K562 (cell line): ENCODE data around the gene DMWD. TPM values are rescaled to one million over a fixed set of nuclear protein-coding genes. Genes with fewer than 3 reads are reported as not detected.

Source experiments
- ADNP ChIP-seq: fragments of 200-800 bp; sonication (Bioruptor generic); IDR thresholded peaks from 2 replicates; pipeline ENCODE4 v1.6.1; 2016; ENCODE audit warnings: missing genetic modification characterization, missing compliant biosample characterization
- BCOR ChIP-seq: fragments of 450-650 bp; IDR thresholded peaks from 2 replicates; pipeline ENCODE4 v1.6.1; 2016
- CEBPG ChIP-seq, 3 experiments: fragments of 200-800 bp in 1 of 3; sonication (Bioruptor generic) in 1 of 3; sonication (generic) in 1 of 3; formaldehyde crosslinking in 1 of 3; IDR thresholded peaks in 2 of 3; conservative IDR thresholded peaks in 1 of 3; 2 replicates each; pipeline versions ENCODE4 v1.6.1 to v1.8.0; 2016 to 2022; ENCODE audit warnings: missing compliant biosample characterization in 2 of 3, missing genetic modification characterization in 2 of 3, mild to moderate bottlenecking in 1 of 3, missing genetic modification reagents in 1 of 3
- COPS2 ChIP-seq: fragments of 450-650 bp; conservative IDR thresholded peaks from 2 replicates; pipeline ENCODE4 v1.6.1; 2016; ENCODE audit warnings: mild to moderate bottlenecking, moderate library complexity
- CREB3 ChIP-seq: fragments of 450-650 bp; conservative IDR thresholded peaks from 2 replicates; pipeline ENCODE4 v1.6.1; 2016; ENCODE audit warnings: missing genetic modification characterization, low read depth, mild to moderate bottlenecking, missing compliant biosample characterization, moderate library complexity
- IRF9 ChIP-seq: fragments of 450-650 bp; IDR thresholded peaks from 2 replicates; pipeline ENCODE4 v1.6.1; 2016; ENCODE audit warnings: missing biosample characterization, missing genetic modification characterization
- KDM1A ChIP-seq, 2 experiments: fragments of 450-650 bp; IDR thresholded peaks; 2 replicates each; pipeline ENCODE4 v1.6.1; 2016; ENCODE audit warnings: mild to moderate bottlenecking in 2 of 2
- L3MBTL2 ChIP-seq: fragments of 450-650 bp; IDR thresholded peaks from 2 replicates; pipeline ENCODE4 v1.6.1; 2016; ENCODE audit warnings: mild to moderate bottlenecking, moderate library complexity
- MAFG ChIP-seq: fragments of 450-650 bp; conservative IDR thresholded peaks from 2 replicates; pipeline ENCODE4 v1.6.1; 2016; ENCODE audit warnings: missing genetic modification characterization, missing compliant biosample characterization
- MAFK ChIP-seq: IDR thresholded peaks from 2 replicates; pipeline ENCODE4 v1.6.1; 2011; ENCODE audit warnings: low read length, improper control_type of control experiment
- MECOM ChIP-seq: fragments of 250-450 bp; sonication (Bioruptor Pico); IDR thresholded peaks from 2 replicates; pipeline ENCODE4 v1.8.0; 2022; ENCODE audit warnings: inconsistent platforms
- MIER1 ChIP-seq: fragments of 450-650 bp; IDR thresholded peaks from 2 replicates; pipeline ENCODE4 v1.6.1; 2016; ENCODE audit warnings: antibody characterized with exemption, mild to moderate bottlenecking, low read depth
- MTA1 ChIP-seq: fragments of 450-650 bp; IDR thresholded peaks from 2 replicates; pipeline ENCODE4 v1.6.1; 2017; ENCODE audit warnings: borderline replicate concordance
- NCOR1 ChIP-seq: fragments of 450-650 bp; IDR thresholded peaks from 2 replicates; pipeline ENCODE4 v1.6.1; 2016; ENCODE audit warnings: mild to moderate bottlenecking, moderate library complexity
- NFE2L1 ChIP-seq: fragments of 450-650 bp; IDR thresholded peaks from 2 replicates; pipeline ENCODE4 v1.6.1; 2016; ENCODE audit warnings: missing genetic modification characterization, low read depth, mild to moderate bottlenecking, missing compliant biosample characterization, moderate library complexity, borderline replicate concordance
- NFIC ChIP-seq: fragments of 450-650 bp; IDR thresholded peaks from 2 replicates; pipeline ENCODE4 v1.6.1; 2017; ENCODE audit warnings: mild to moderate bottlenecking, inconsistent platforms
- NFRKB ChIP-seq: fragments of 450-650 bp; IDR thresholded peaks from 2 replicates; pipeline ENCODE4 v1.6.1; 2016; ENCODE audit warnings: low read depth
- NONO ChIP-seq, 2 experiments: fragments of 200-400 bp in 1 of 2; fragments of 450-650 bp in 1 of 2; formaldehyde crosslinking in 1 of 2; IDR thresholded peaks; 2 replicates each; pipeline ENCODE4 v1.6.1; 2017; ENCODE audit warnings: low read depth in 2 of 2, mild to moderate bottlenecking in 2 of 2, moderate library complexity in 2 of 2, low read length in 1 of 2
- PHF8 ChIP-seq: fragments of 200-600 bp; sonication (generic); IDR thresholded peaks from 2 replicates; pipeline ENCODE4 v1.6.1; 2012; ENCODE audit warnings: mixed run types, mild to moderate bottlenecking, inconsistent platforms, low read length, moderate library complexity, borderline replicate concordance
- PKNOX1 ChIP-seq: fragments of 450-650 bp; IDR thresholded peaks from 2 replicates; pipeline ENCODE4 v1.6.1; 2016
- RBM25 ChIP-seq: fragments of 200-400 bp; formaldehyde crosslinking; IDR thresholded peaks from 2 replicates; pipeline ENCODE4 v1.6.1; 2018; ENCODE audit warnings: low read length, low read depth, moderate library complexity; ENCODE audit not compliant: severe bottlenecking
- SIN3B ChIP-seq: fragments of 450-650 bp; IDR thresholded peaks from 2 replicates; pipeline ENCODE4 v1.6.1; 2017; ENCODE audit warnings: low read depth, mild to moderate bottlenecking, moderate library complexity
- SMAD4 ChIP-seq: fragments of 250-450 bp; sonication (Bioruptor Pico); conservative IDR thresholded peaks from 2 replicates; pipeline ENCODE4 v1.8.0; 2021; ENCODE audit warnings: inconsistent platforms, mild to moderate bottlenecking, moderate library complexity
- SMARCE1 ChIP-seq: fragments of 450-650 bp; IDR thresholded peaks from 2 replicates; pipeline ENCODE4 v1.7.1; 2016; ENCODE audit warnings: mild to moderate bottlenecking
- TAF1 ChIP-seq: IDR thresholded peaks from 2 replicates; pipeline ENCODE4 v1.6.1; 2011; ENCODE audit warnings: mild to moderate bottlenecking, low read length, moderate library complexity; ENCODE audit not compliant: insufficient read depth, control insufficient read depth, severe bottlenecking; ENCODE audit errors: extremely low read depth
- ZNF146 ChIP-seq: IDR thresholded peaks from one replicate; pipeline ENCODE4 v1.6.1; 2018; ENCODE audit warnings: missing compliant biosample characterization; ENCODE audit not compliant: unreplicated experiment
- ZNF175 ChIP-seq: fragments of 200-800 bp; sonication (Bioruptor generic); IDR thresholded peaks from 2 replicates; pipeline ENCODE4 v1.6.1; 2016; ENCODE audit warnings: low read depth, mild to moderate bottlenecking, missing genetic modification characterization, missing compliant biosample characterization
- ZNF77 ChIP-seq: fragments of 250-450 bp; sonication (Bioruptor Pico); IDR thresholded peaks from 2 replicates; pipeline ENCODE4 v1.5.0; 2020
- polyA plus RNA-seq, 8 experiments: library from polyadenylated mRNA; depleted of rRNA in 4 of 8; stranded (reverse) in 5 of 8; unstranded in 3 of 8; fragments of >200 nt; fragmentation: Nextera tagmentation in 2 of 8; fragmentation: Illumina TruSeq in 1 of 8; extraction: Ambion mirVana in 2 of 8; extraction: Trizol in 1 of 8; gene quantifications; 2 replicates each; pipeline versions ENCODE4 v1.2.1 to v1.2.3, GENCODE V29; 2011 to 2014; ENCODE audit warnings: inconsistent platforms in 1 of 8, missing spikeins in 1 of 8
- total RNA-seq, 7 experiments: library from RNA; depleted of rRNA in 6 of 7; stranded (reverse); fragments of >200 nt in 6 of 7; fragmentation: Illumina TruSeq in 2 of 7; extraction: Trizol in 2 of 7; gene quantifications; 2 replicates each; pipeline versions ENCODE4 v1.2.1 to v1.2.3, GENCODE V29; 2011 to 2021; ENCODE audit warnings: low replicate concordance in 1 of 7

The DMWD gene
- total and polyA plus RNA-seq, 9 of the 15 experiments (the other 6 are each of a cell fraction or from before 2014, with no cell fraction given) = 4.7 to 54.6 (median 19.0) TPM

GRCh38 chr19:45809643-45810159 is 17.1 kb upstream of the DMWD start (continued):
- TF ChIP-seq CREB3 (tag) (0 out of 2 replicates have a peak, but pooled peaks have one; percentile 24), ZNF175 (CRISPR knock-in tag) (0 out of 2 replicates have a peak, but pooled peaks have one; percentile 26), COPS2 (no peak), NONO (IDR thresholded peaks at IDR 0.05; ENCODE audit: low read depth in 2 of 2, low read length in 1 of 2) (no peak), ADNP (tag) (peak; percentile 44; the same call in 1 of the 2 replicates), NFE2L1 (tag) (peak; percentile 82), MIER1 (no peak), ZNF77 (CRISPR knock-in tag) (no peak), NFIC (peak; percentile 62), PHF8 (peak; percentile 17; the same call in 1 of the 2 replicates), SMAD4 (CRISPR knock-in tag) (0 out of 2 replicates have a peak, but pooled peaks have one; percentile 40), MAFK (peak; percentile 99), TAF1 (peak; percentile 25), SMARCE1 (peak; percentile 89), MECOM (CRISPR knock-in tag) (peak; percentile 5; the same call in 1 of the 2 replicates), NFRKB (peak; percentile 59), NCOR1 (peak; percentile 22), KDM1A (IDR thresholded peaks at IDR 0.05) (peak in 1 of 2 experiments; percentile 47; a peak in 1 of 4 replicates), MTA1 (0 out of 2 replicates have a peak, but pooled peaks have one; percentile 49), IRF9 (tag) (peak; percentile 53; the same call in 1 of the 2 replicates), L3MBTL2 (0 out of 2 replicates have a peak, but pooled peaks have one; percentile 28), RBM25 (peak; percentile 32), MAFG (peak; percentile 100), BCOR (peak; percentile 71), SIN3B (no peak), CEBPG (CRISPR knock-in tag; IDR thresholded peaks at IDR 0.05) (0 out of 2 replicates have a peak, but pooled peaks have one; percentile 12), CEBPG (tag; conservative IDR thresholded peaks at IDR 0.05 in 1 of 2, IDR thresholded peaks at IDR 0.05 in 1 of 2) (no peak), PKNOX1 (peak; percentile 32; the same call in 1 of the 2 replicates), ZNF146 (CRISPR knock-in tag) (no peak)
